Ishikawa (cell line): Measurements from ENCODE around the gene STX8.

Source experiments
- CEBPB ChIP-seq: IDR thresholded peaks from 2 replicates; pipeline ENCODE4 v1.6.1; 2012
- CREB1 ChIP-seq: IDR thresholded peaks from 2 replicates; pipeline ENCODE4 v1.6.1; 2012; ENCODE audit warnings: low read depth
- EGR1 ChIP-seq: IDR thresholded peaks from 2 replicates; pipeline ENCODE4 v1.6.1; 2012
- EP300 ChIP-seq: IDR thresholded peaks from 2 replicates; pipeline ENCODE4 v1.6.1; 2012; ENCODE audit warnings: borderline replicate concordance
- FOXM1 ChIP-seq: IDR thresholded peaks from 2 replicates; pipeline ENCODE4 v1.6.1; 2012; ENCODE audit warnings: low read depth, borderline replicate concordance
- MAX ChIP-seq: IDR thresholded peaks from 2 replicates; pipeline ENCODE4 v1.6.1; 2012
- NFIC ChIP-seq: IDR thresholded peaks from 2 replicates; pipeline ENCODE4 v1.6.1; 2012
- RAD21 ChIP-seq: IDR thresholded peaks from 2 replicates; pipeline ENCODE4 v1.6.1; 2012; ENCODE audit warnings: low read depth
- TAF1 ChIP-seq: IDR thresholded peaks from 2 replicates; pipeline ENCODE4 v1.6.1; 2012; ENCODE audit warnings: low read depth, mild to moderate bottlenecking
- TCF12 ChIP-seq: IDR thresholded peaks from 2 replicates; pipeline ENCODE4 v1.6.1; 2012; ENCODE audit warnings: low read depth
- TEAD4 ChIP-seq: IDR thresholded peaks from 2 replicates; pipeline ENCODE4 v1.6.1; 2012
- YY1 ChIP-seq: IDR thresholded peaks from 2 replicates; pipeline ENCODE4 v1.6.1; 2012; ENCODE audit warnings: low read depth
- ZBTB7A ChIP-seq: IDR thresholded peaks from 2 replicates; pipeline ENCODE4 v1.6.1; 2012; ENCODE audit warnings: low read depth
- TF ChIP-seq, protein P1 (sequence below): IDR thresholded peaks from 2 replicates; pipeline ENCODE4 v1.6.1; 2012
- TF ChIP-seq, protein P2 (sequence below): IDR thresholded peaks from 2 replicates; pipeline ENCODE4 v1.6.1; 2012; ENCODE audit warnings: low read depth, mild to moderate bottlenecking

STX8 gene

GRCh38 chr17:9218911-9219310 lies 356.7 kb downstream of the STX8 start:
- no peak for TF ChIP-seq EP300
- TF ChIP-seq ZBTB7A = no peak
- TF ChIP-seq CREB1 = no peak
- TF ChIP-seq FOXM1 = no peak
- no peak for TF ChIP-seq NFIC
- no peak for TF ChIP-seq YY1
- TF ChIP-seq RAD21 = no peak
- TF ChIP-seq EGR1 = no peak
- TF ChIP-seq, protein P1, sequence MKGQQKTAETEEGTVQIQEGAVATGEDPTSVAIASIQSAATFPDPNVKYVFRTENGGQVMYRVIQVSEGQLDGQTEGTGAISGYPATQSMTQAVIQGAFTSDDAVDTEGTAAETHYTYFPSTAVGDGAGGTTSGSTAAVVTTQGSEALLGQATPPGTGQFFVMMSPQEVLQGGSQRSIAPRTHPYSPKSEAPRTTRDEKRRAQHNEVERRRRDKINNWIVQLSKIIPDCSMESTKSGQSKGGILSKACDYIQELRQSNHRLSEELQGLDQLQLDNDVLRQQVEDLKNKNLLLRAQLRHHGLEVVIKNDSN = no peak
- no peak for TF ChIP-seq TAF1
- TF ChIP-seq CEBPB = no peak
- no peak for TF ChIP-seq MAX
- TF ChIP-seq, protein P2, sequence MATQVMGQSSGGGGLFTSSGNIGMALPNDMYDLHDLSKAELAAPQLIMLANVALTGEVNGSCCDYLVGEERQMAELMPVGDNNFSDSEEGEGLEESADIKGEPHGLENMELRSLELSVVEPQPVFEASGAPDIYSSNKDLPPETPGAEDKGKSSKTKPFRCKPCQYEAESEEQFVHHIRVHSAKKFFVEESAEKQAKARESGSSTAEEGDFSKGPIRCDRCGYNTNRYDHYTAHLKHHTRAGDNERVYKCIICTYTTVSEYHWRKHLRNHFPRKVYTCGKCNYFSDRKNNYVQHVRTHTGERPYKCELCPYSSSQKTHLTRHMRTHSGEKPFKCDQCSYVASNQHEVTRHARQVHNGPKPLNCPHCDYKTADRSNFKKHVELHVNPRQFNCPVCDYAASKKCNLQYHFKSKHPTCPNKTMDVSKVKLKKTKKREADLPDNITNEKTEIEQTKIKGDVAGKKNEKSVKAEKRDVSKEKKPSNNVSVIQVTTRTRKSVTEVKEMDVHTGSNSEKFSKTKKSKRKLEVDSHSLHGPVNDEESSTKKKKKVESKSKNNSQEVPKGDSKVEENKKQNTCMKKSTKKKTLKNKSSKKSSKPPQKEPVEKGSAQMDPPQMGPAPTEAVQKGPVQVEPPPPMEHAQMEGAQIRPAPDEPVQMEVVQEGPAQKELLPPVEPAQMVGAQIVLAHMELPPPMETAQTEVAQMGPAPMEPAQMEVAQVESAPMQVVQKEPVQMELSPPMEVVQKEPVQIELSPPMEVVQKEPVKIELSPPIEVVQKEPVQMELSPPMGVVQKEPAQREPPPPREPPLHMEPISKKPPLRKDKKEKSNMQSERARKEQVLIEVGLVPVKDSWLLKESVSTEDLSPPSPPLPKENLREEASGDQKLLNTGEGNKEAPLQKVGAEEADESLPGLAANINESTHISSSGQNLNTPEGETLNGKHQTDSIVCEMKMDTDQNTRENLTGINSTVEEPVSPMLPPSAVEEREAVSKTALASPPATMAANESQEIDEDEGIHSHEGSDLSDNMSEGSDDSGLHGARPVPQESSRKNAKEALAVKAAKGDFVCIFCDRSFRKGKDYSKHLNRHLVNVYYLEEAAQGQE = no peak
- TF ChIP-seq TCF12 = no peak
- no peak for TF ChIP-seq TEAD4

GRCh38 chr17:9218064-9218635 lies 357.5 kb downstream of the STX8 start:
- TF ChIP-seq CEBPB = no peak
- TF ChIP-seq, protein P1 = no peak

GRCh38 chr17:9217151-9218056 lies 358.2 kb downstream of the STX8 start:
- no peak for TF ChIP-seq FOXM1
- no peak for TF ChIP-seq MAX
- TF ChIP-seq TEAD4 = peak; percentile 52
- no peak for TF ChIP-seq YY1
- TF ChIP-seq ZBTB7A = no peak
- peak; percentile 41; the same call in 1 of the 2 replicates for TF ChIP-seq CEBPB

GRCh38 chr17:9215465-9215864 lies 360.2 kb downstream of the STX8 start:
- TF ChIP-seq EP300 (no peak), NFIC (no peak), TAF1 (no peak), FOXM1 (no peak), EGR1 (no peak), CEBPB (no peak)
- TF ChIP-seq, protein P1 = no peak
- TF ChIP-seq, protein P2 = no peak

DNA sequence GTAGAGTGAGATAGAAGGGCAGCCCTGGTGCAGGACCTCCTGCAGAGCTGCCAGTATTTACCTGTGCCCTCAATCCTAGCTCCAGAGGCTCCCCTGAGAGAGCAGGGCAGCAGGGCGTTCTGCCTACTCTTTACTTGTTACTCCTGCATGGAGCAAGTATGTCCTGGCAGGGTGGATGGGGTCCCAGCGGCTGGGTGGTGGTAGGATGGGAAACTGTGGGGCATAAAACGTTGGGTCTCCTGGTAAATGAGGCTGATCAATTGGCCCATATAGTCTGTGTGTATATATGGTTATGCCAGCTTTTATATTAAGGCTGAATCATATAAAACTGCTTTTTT lies 362.3 kb downstream of the STX8 start:
- TF ChIP-seq CREB1 = no peak
- no peak for TF ChIP-seq YY1
- no peak for TF ChIP-seq RAD21
- no peak for TF ChIP-seq TEAD4
- no peak for TF ChIP-seq EGR1
- no peak for TF ChIP-seq CEBPB
- TF ChIP-seq TCF12 = no peak
- TF ChIP-seq FOXM1 = no peak
